Activated CD4-positive, alpha-beta T cell treated with anti-CD3 and anti-CD28 coated beads, Interleukin-2, Interleukin-4, amounts not matched to agents 100 ng/mL and 50 ng/mL, durations not matched to agents 16 hours and 8 hours (primary cell): Measurements from ENCODE around the gene FAM240A.

Experiments
- DNase-seq: peaks from one replicate; pipeline ENCODE4 v3.0.0-alpha.2; 2020; ENCODE audit warnings: low spot score

Gene FAM240A

GRCh38 chr3:46675426-46675825, 63.1 kb downstream of the FAM240A start:
- DNase-seq: no peak
